Measurements from ENCODE around the gene HEXD. TPM values are rescaled to one million over a fixed set of nuclear protein-coding genes. Genes with fewer than 3 reads are reported as not detected.

The HEXD gene
- total and polyA plus RNA-seq, 2 donors (not counting 3 experiments of a cell fraction or from before 2014, with no cell fraction given): 12.9 to 18.6 TPM

DNA sequence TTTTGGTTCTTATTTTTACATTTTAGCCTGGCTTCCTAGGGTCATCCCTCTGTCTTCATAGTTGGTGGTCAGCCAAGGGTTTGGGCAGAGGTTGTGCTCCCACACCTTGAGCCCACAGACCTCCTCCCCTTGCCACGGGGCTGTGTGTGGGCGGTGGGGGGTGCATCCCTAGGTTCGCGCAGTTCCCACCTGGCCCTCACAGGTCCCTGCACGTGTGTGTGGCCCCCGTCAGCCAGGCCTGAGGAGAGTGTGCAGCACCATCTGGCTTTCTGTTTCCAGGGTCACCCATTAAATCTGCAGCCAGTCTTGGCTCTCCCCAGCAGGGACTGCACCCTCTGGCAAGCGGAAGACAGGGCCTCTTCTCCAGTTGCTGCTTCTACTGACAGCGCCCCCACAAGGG is 13.9 kb downstream of the HEXD start:
- dilution Hi-C loops (cut with MboI; ENCODE audit: extremely low pct_ligation_motif_present, low sequenced_read_pairs): no loop called here
- Histone ChIP-seq H3K27me3 (ENCODE audit: control insufficient read depth in 2 of 2, insufficient read depth in 2 of 2, low read length in 2 of 2) (no peaks in the 10 kb centered on the region), H3K9ac (replicated peaks; ENCODE audit: extremely low read depth, insufficient read depth, low read length) (no peak overlapping the region), H3K79me2 (ENCODE audit: control insufficient read depth, insufficient read depth, low read length) (no peaks in the 10 kb centered on the region), H4K20me1 (replicated peaks; ENCODE audit: control insufficient read depth, extremely low read depth, insufficient read depth, low read length) (no peaks in the 10 kb centered on the region), H3K36me3 (ENCODE audit: control insufficient read depth in 2 of 2, extremely low read depth in 1 of 2, insufficient read depth in 2 of 2, low read length in 2 of 2) (no peaks in the 10 kb centered on the region), H3K4me3 (replicated peaks in 1 of 3; ENCODE audit: insufficient read depth in 1 of 3, low read depth in 1 of 3, low read length in 3 of 3) (no peak overlapping the region), H3K4me1 (ENCODE audit: control insufficient read depth, extremely low read depth, insufficient read depth, low read length) (no peaks in the 10 kb centered on the region), H3K9me1 (replicated peaks; ENCODE audit: control insufficient read depth, extremely low read depth, insufficient read depth, low read length) (no peaks in the 10 kb centered on the region), H3K27ac (ENCODE audit: insufficient read depth, low read depth, low read length) (no peak overlapping the region), H3K9me3 (replicated peaks; ENCODE audit: control insufficient read depth, insufficient read depth, low read length) (no peaks in the 10 kb centered on the region), H3K4me2 (ENCODE audit: insufficient read depth, low read length) (no peak overlapping the region), H2AFZ (ENCODE audit: low read depth, low read length) (no peak overlapping the region)
- DNase-seq (ENCODE audit: low read depth, low spot score) (no peak), FAIRE-seq (no peak)
- no TSS peak for BruUV-seq (replicated peaks)
- ChIA-PET CTCF (no interaction called here), POLR2A (no interaction called here)
- intact Hi-C loops (cut with micrococcal nuclease): no loop called here
- TF ChIP-seq MYC (IDR thresholded peaks at IDR 0.05; ENCODE audit: low read depth, low read length): no peak
- TF ChIP-seq, protein P1, sequence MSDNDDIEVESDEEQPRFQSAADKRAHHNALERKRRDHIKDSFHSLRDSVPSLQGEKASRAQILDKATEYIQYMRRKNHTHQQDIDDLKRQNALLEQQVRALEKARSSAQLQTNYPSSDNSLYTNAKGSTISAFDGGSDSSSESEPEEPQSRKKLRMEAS (IDR thresholded peaks at IDR 0.05; ENCODE audit: insufficient read depth, insufficient read length): no peak
- no peak for TF ChIP-seq JUN (IDR thresholded peaks at IDR 0.05; ENCODE audit: borderline replicate concordance, insufficient read depth, insufficient read length, low read depth)
- no peak for TF ChIP-seq EZH2 (IDR thresholded peaks at IDR 0.05; ENCODE audit: borderline replicate concordance, low read depth, low read length, severe bottlenecking)
- no peak for TF ChIP-seq FOS (IDR thresholded peaks at IDR 0.05; ENCODE audit: borderline replicate concordance, insufficient read depth, low read length)
- TF ChIP-seq POLR2A (IDR thresholded peaks at IDR 0.05; ENCODE audit: low read depth, low read length): no peak
- no peak for TF ChIP-seq GATA2 (IDR thresholded peaks at IDR 0.05; ENCODE audit: insufficient read depth, insufficient read length, low read depth, low read length)
- TF ChIP-seq, protein P2, sequence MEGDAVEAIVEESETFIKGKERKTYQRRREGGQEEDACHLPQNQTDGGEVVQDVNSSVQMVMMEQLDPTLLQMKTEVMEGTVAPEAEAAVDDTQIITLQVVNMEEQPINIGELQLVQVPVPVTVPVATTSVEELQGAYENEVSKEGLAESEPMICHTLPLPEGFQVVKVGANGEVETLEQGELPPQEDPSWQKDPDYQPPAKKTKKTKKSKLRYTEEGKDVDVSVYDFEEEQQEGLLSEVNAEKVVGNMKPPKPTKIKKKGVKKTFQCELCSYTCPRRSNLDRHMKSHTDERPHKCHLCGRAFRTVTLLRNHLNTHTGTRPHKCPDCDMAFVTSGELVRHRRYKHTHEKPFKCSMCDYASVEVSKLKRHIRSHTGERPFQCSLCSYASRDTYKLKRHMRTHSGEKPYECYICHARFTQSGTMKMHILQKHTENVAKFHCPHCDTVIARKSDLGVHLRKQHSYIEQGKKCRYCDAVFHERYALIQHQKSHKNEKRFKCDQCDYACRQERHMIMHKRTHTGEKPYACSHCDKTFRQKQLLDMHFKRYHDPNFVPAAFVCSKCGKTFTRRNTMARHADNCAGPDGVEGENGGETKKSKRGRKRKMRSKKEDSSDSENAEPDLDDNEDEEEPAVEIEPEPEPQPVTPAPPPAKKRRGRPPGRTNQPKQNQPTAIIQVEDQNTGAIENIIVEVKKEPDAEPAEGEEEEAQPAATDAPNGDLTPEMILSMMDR (IDR thresholded peaks at IDR 0.05; ENCODE audit: extremely low read depth in 1 of 2, insufficient read depth in 1 of 2, low read depth in 1 of 2, low read length in 2 of 2): no peak
- TF ChIP-seq POLR2AphosphoS5 (IDR thresholded peaks at IDR 0.05; ENCODE audit: insufficient read depth, low read depth, low read length): no peak

All from endothelial cell of umbilical vein (primary cell).